ENCODE results near the gene CCDC69. TPM values are rescaled to one million over a fixed set of nuclear protein-coding genes. Genes with fewer than 3 reads are reported as not detected.
"Not testable (repeated sequence)": the region's sequence is repeated elsewhere in the genome, so short reads cannot be mapped to it uniquely, and the experiment has no call there.

Gene CCDC69
- total RNA-seq, 4 donors from 2014 or later, result 13.5 to 51.6 (median 18.3) TPM

DNA sequence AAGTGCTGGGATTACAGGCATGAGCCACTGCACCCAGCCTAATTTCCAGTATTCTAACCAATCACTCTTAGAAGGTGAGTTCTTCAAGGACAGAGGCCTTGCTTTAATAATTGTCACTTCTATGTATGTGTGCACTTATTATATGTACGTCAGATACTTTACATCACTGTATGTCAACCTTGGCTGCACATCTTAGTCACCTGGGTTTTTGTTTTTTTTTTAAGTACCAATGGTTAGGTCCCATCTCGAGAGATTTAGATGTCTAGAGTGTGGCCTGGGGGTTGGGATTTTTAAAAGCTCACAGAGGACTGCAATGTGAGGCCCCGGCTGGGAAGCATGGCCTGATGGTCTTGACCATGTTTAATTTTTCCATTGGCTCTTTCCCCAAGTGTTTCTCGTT is 19.2 kb upstream of the CCDC69 start:
- Histone ChIP-seq H3K9me3 (no peaks in the 10 kb centered on the region), H3K4me1 (no peaks in the 10 kb centered on the region), H3K27ac (no peak overlapping the region), H3K36me3 (no peaks in the 10 kb centered on the region), H3K4me3 (replicated peaks in 1 of 3) (no peak overlapping the region), H3K27me3 (no peaks in the 10 kb centered on the region)
- no peak for DNase-seq
- no peak for TF ChIP-seq POLR2A (IDR thresholded peaks at IDR 0.05)
- TF ChIP-seq, protein P1, sequence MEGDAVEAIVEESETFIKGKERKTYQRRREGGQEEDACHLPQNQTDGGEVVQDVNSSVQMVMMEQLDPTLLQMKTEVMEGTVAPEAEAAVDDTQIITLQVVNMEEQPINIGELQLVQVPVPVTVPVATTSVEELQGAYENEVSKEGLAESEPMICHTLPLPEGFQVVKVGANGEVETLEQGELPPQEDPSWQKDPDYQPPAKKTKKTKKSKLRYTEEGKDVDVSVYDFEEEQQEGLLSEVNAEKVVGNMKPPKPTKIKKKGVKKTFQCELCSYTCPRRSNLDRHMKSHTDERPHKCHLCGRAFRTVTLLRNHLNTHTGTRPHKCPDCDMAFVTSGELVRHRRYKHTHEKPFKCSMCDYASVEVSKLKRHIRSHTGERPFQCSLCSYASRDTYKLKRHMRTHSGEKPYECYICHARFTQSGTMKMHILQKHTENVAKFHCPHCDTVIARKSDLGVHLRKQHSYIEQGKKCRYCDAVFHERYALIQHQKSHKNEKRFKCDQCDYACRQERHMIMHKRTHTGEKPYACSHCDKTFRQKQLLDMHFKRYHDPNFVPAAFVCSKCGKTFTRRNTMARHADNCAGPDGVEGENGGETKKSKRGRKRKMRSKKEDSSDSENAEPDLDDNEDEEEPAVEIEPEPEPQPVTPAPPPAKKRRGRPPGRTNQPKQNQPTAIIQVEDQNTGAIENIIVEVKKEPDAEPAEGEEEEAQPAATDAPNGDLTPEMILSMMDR (IDR thresholded peaks at IDR 0.05), result no peak
- WGBS, 2 donors, result 80 to 90% methylated on average over 4 of the region's 4 CpGs
- intact Hi-C loops (cut with DNase I), result loop anchor here (10.0 kb wide), 1 partner anchor 108 kb away; no protein-coding TSS in a partner anchor

DNA sequence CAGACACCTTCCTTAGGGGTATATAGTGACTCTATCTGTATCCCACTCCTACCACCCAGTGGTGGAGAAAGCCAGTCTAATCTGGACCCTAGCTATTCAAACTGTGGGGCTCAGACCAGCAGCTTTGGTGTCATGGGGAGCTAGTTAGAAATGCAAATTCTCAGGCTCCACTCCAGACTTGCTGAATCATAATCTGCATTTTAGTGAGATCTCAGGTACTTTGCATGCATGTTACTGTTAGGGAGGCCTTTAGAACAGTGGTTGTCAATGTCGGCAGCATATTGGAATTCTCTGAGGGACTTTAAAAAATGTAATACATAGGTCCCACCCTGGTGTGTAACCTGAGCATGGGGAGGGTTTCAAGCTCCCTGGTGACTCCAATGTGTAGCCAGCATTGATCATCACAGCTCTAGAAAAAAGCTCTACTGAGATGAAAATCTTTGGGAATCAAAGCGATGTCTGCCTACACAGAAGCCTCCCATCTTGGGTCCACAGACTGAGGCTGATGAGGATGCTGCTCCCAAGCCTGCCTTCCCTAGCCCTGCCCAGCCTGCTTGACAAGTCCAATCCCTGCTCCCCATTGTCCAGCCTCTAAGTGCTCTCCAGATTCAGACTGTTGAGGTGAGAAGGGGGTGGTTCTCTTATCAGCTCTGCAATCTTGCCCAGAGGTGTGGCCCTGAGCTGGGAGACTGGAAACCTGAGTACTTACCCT is 17.2 kb upstream of the CCDC69 start:
- WGBS, 2 donors, result 70 to 77% methylated on average over 2 of the region's 2 CpGs
- no peaks in the 10 kb centered on the region for H3K27me3 ChIP-seq
- no peak overlapping the region for H3K27ac ChIP-seq
- TF ChIP-seq, protein P1 (IDR thresholded peaks at IDR 0.05), result no peak
- no peak for TF ChIP-seq POLR2A (IDR thresholded peaks at IDR 0.05)
- intact Hi-C loops (cut with DNase I), result loop anchor here (10.0 kb wide), 1 partner anchor 106 kb away; no protein-coding TSS in a partner anchor
- peak; percentile 25 to 49 for DNase-seq
- no peaks in the 10 kb centered on the region for H3K4me1 ChIP-seq
- H3K4me3 ChIP-seq (replicated peaks in 1 of 3), result no peak overlapping the region
- H3K9me3 ChIP-seq, result no peaks in the 10 kb centered on the region
- no peaks in the 10 kb centered on the region for H3K36me3 ChIP-seq

DNA sequence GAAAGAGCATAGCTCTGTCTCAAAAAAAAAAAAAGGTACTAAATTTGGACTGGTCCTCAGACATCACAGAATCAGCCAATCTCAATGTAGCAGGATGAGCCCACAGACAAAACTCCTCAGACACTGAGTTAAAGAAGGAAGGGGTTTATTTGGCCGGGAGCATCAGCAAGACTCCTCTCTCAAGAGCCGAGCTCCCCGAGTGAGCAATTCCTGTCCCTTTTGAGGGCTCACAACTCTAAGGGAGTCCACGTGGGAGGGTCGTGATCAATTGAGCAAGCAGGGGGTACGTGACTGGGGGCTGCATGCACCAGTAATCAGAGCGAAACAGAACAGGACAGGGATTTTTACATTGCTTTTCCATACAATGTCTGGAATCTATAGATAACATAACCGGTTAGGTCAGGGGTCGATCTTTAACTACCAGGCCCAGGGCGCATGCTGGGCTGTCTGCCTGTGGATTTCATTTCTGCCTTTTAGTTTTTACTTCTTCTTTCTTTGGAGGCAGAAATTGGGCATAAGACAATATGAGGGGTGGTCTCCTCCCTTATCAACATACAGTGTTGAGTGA is 16.5 kb upstream of the CCDC69 start:
- not testable (repeated sequence) for H3K4me1 ChIP-seq; H3K27me3 ChIP-seq; H3K27ac ChIP-seq; DNase-seq; H3K9me3 ChIP-seq; H3K36me3 ChIP-seq; H3K4me3 ChIP-seq (replicated peaks in 1 of 3)
- intact Hi-C loops (cut with DNase I), result loop anchor here (10.0 kb wide), 1 partner anchor 106 kb away; no protein-coding TSS in a partner anchor
- 84 to 88% methylated on average over 10 of the region's 10 CpGs for WGBS, 2 donors

DNA sequence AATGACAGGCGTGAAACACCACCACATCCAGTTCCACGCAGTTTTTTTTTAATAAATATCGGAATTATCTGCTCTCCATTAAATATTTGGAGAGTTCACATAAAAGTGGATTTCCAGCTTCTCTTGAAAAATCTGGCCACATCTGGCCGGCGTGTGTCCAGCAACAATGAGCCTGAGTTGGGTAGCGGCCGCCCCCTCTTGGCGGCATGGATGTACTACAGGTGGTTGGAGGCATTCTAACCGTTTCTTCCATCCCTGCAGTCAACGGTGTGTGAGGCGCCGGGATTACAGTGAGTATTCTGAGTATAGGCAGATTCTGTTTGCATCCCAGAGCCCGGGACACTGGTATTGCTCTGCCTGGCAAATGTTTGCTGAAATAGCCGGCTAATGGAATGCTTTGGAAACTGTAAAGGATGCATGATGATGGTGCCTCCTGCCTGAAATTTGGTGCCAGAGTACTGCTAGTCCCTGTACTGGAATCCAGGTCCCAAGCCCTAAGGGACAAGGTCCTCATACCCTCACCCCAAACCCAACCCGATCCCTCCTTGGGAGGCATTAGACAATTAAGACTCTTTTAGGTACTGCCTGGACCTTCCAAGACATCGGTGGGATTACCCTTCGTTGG is 15.5 kb upstream of the CCDC69 start:
- Histone ChIP-seq H3K4me3 (replicated peaks in 1 of 3) (no peak overlapping the region), H3K9me3 (no peaks in the 10 kb centered on the region), H3K4me1 (peaks cover 2 to 8% of the 10 kb centered on the region in 2 donors), H3K27me3 (no peaks in the 10 kb centered on the region), H3K36me3 (no peaks in the 10 kb centered on the region), H3K27ac (no peak overlapping the region)
- intact Hi-C loops (cut with DNase I), result loop anchor here (5.0 kb wide), 1 partner anchor 67 kb away; no protein-coding TSS in a partner anchor
- 62 to 68% methylated on average over 17 of the region's 17 CpGs for WGBS, 2 donors
- peak; percentile 41 to 62 for DNase-seq
- TF ChIP-seq, protein P1 (IDR thresholded peaks at IDR 0.05), result peak; percentile 45 to 89 (median 60)
- no peak for TF ChIP-seq POLR2A (IDR thresholded peaks at IDR 0.05)

DNA sequence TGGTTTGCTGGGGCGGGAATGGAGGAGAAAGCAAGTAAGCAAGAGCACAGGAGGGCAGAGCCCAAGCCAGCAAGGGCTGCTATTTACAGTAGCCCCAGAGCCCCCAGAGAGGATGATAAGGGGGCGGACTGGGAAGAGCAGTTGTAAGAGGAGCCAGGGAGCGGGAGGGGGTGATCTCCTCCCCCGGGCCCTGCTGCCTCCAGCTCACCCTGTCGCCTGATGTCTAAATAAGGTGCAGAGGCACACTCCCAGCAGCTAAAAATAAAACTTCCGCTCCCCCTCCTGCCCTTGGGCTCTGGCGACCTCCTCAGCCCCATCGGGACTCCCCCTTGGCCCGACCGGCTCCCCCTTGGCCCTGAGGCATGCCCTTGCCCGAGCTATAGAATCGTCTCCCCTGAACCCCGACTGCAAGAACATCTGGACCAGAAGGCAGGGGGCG is 14.4 kb upstream of the CCDC69 start:
- intact Hi-C loops (cut with DNase I), result loop anchor here (5.0 kb wide), 1 partner anchor 66 kb away; no protein-coding TSS in a partner anchor
- Histone ChIP-seq H3K4me1 (peaks cover 4 to 15% of the 10 kb centered on the region in 2 donors), H3K9me3 (no peaks in the 10 kb centered on the region), H3K36me3 (no peaks in the 10 kb centered on the region), H3K4me3 (replicated peaks in 1 of 3) (no peak overlapping the region), H3K27me3 (no peaks in the 10 kb centered on the region), H3K27ac (no peak overlapping the region)
- no peak for TF ChIP-seq POLR2A (IDR thresholded peaks at IDR 0.05)
- TF ChIP-seq, protein P1 (IDR thresholded peaks at IDR 0.05), result no peak
- WGBS, 2 donors, result 64 to 67% methylated on average over 6 to 13 of the region's 14 CpGs
- DNase-seq, result no peak

Data from thyroid gland (tissue), 4 donors.